Vagina (tissue), 2 donors: ENCODE data around the gene PTP4A1. TPM values are rescaled to one million over a fixed set of nuclear protein-coding genes. Genes with fewer than 3 reads are reported as not detected.

ENCODE experiments used
- DNase-seq, 2 donors: peaks; one replicate each; pipeline ENCODE4 v3.0.0-alpha.2; 2017; ENCODE audit errors: extremely low spot score in 2 of 2
- H3K27ac ChIP-seq: fragments of 200-600 bp; sonication (generic); one replicate; pipeline ENCODE4 v1.5.1; 2019
- H3K27me3 ChIP-seq: fragments of 200-600 bp; sonication (generic); one replicate; pipeline ENCODE4 v1.5.1; 2019
- H3K36me3 ChIP-seq, 2 donors: fragments of 200-600 bp; sonication (generic); one replicate each; pipeline ENCODE4 v1.5.1; 2017 to 2019
- H3K4me1 ChIP-seq: fragments of 200-600 bp; sonication (generic); one replicate; pipeline ENCODE4 v1.5.1; 2019
- H3K4me3 ChIP-seq, 2 donors: fragments of 200-600 bp; sonication (generic); 1 replicate in 1 of 2; 2 replicates in 1 of 2; pipeline ENCODE4 v1.5.1; 2016 to 2019
- H3K9me3 ChIP-seq: fragments of 200-600 bp; sonication (generic); one replicate; pipeline ENCODE4 v1.5.1; 2019
- POLR2A ChIP-seq, 2 donors: fragments of 450-650 bp; IDR thresholded peaks; one replicate each; pipeline ENCODE4 v1.6.1; 2017; ENCODE audit warnings: antibody characterized with exemption in 2 of 2, mild to moderate bottlenecking in 2 of 2, moderate library complexity in 2 of 2
- POLR2AphosphoS5 ChIP-seq, 2 donors: sonication (generic); formaldehyde crosslinking; IDR thresholded peaks; one replicate each; pipeline ENCODE4 v1.9.0; 2017; ENCODE audit warnings: antibody characterized with exemption in 2 of 2, mild to moderate bottlenecking in 2 of 2, low read depth in 1 of 2; ENCODE audit not compliant: insufficient read depth in 1 of 2
- intact Hi-C: fragments of 100-400 bp; cut with DNase I; formaldehyde crosslinking; loops from one replicate; pipeline ENCODE4 v1.15.1; 2023
- total RNA-seq: library from RNA; depleted of rRNA; stranded (reverse); fragments of >200 nt; gene quantifications from one replicate; pipeline ENCODE4 v1.2.3, GENCODE V29; 2016
- TF ChIP-seq, protein P1 (sequence below), 3 experiments: fragments of 450-650 bp in 2 of 3; fragments of 200-600 bp in 1 of 3; sonication (generic) in 1 of 3; IDR thresholded peaks; one replicate each; pipeline ENCODE4 v1.5.1; 2017 to 2019; ENCODE audit warnings: antibody characterized with exemption in 3 of 3, mild to moderate bottlenecking in 2 of 3, moderate library complexity in 2 of 3

PTP4A1 gene
- total RNA-seq, 1 donor from 2014 or later: 29.5 TPM

DNA sequence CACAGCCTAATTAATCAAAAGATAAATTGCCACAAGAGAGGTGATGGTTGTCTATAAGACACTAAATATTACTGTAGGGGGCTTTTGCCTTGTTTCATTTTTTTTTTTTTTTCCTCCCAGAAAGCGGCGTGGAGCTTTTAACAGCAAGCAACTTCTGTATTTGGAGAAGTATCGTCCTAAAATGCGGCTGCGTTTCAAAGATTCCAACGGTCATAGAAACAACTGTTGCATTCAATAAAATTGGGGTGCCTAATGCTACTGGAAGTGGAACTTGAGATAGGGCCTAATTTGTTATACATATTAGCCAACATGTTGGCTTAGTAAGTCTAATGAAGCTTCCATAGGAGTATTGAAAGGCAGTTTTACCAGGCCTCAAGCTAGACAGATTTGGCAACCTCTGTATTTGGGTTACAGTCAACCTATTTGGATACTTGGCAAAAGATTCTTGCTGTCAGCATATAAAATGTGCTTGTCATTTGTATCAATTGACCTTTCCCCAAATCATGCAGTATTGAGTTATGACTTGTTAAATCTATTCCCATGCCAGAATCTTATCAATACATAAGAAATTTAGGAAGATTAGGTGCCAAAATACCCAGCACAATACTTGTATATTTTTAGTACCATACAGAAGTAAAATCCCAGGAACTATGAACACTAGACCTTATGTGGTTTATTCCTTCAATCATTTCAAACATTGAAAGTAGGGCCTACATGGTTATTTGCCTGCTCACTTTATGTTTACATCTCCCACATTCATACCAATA is 7.8 kb downstream of the PTP4A1 start:
- no peaks in the 10 kb centered on the region for H3K9me3 ChIP-seq
- no peak overlapping the region for H3K4me3 ChIP-seq
- TF ChIP-seq POLR2A (IDR thresholded peaks at IDR 0.05): no peak
- TF ChIP-seq POLR2AphosphoS5 (IDR thresholded peaks at IDR 0.05; ENCODE audit: insufficient read depth in 1 of 2, low read depth in 1 of 2): no peak
- TF ChIP-seq, protein P1, sequence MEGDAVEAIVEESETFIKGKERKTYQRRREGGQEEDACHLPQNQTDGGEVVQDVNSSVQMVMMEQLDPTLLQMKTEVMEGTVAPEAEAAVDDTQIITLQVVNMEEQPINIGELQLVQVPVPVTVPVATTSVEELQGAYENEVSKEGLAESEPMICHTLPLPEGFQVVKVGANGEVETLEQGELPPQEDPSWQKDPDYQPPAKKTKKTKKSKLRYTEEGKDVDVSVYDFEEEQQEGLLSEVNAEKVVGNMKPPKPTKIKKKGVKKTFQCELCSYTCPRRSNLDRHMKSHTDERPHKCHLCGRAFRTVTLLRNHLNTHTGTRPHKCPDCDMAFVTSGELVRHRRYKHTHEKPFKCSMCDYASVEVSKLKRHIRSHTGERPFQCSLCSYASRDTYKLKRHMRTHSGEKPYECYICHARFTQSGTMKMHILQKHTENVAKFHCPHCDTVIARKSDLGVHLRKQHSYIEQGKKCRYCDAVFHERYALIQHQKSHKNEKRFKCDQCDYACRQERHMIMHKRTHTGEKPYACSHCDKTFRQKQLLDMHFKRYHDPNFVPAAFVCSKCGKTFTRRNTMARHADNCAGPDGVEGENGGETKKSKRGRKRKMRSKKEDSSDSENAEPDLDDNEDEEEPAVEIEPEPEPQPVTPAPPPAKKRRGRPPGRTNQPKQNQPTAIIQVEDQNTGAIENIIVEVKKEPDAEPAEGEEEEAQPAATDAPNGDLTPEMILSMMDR (IDR thresholded peaks at IDR 0.05): no peak
- DNase-seq: no peak
- H3K27me3 ChIP-seq: no peaks in the 10 kb centered on the region
- intact Hi-C loops: no loop called here
- H3K4me1 ChIP-seq: peaks cover 12% of the 10 kb centered on the region
- H3K27ac ChIP-seq: no peak overlapping the region
- peaks cover 0 to 45% of the 10 kb centered on the region in 2 donors for H3K36me3 ChIP-seq

DNA sequence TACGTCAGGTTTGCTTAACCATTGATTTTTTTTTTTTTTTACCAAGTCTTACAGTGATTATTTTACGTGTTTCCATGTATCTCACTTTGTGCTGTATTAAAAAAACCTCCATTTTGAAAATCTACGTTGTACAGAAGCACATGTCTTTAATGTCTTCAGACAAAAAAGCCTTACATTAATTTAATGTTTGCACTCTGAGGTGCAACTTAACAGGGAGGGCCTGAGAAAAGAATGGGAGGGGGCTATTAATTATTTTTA is 8.4 kb downstream of the PTP4A1 start:
- H3K4me1 ChIP-seq: peaks cover 7% of the 10 kb centered on the region
- no peak overlapping the region for H3K27ac ChIP-seq
- intact Hi-C loops: no loop called here
- H3K36me3 ChIP-seq: peaks cover 0 to 45% of the 10 kb centered on the region in 2 donors
- no peaks in the 10 kb centered on the region for H3K9me3 ChIP-seq
- no peak for DNase-seq
- TF ChIP-seq POLR2A (IDR thresholded peaks at IDR 0.05): no peak
- H3K27me3 ChIP-seq: no peaks in the 10 kb centered on the region
- H3K4me3 ChIP-seq: no peak overlapping the region

DNA sequence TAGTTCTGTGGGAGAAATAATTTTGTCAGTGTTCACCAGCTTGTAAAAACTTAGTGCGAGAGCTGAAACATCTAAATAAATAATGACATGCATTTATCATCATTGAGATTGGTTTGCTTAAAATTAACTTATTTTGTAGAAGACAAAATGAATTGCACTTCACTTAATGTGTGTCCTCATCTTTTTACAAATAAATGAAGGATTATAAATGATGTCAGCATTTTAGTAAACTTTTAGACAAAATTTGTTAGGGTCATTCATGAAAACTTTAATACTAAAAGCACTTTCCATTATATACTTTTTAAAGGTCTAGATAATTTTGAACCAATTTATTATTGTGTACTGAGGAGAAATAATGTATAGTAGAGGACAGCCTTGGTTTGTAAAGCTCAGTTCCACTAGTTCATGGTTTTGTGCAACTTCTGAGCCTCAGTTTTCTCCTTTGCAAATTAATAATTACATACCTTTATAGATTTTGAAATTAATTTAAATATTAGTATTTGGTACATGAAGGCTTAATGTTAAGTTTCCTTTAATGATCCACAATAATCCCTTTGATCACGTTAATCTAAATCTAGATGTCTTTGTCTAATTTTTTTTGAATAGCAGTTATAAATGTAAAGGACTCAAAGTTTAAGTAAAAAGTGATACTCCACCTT is 9.2 kb downstream of the PTP4A1 start:
- no peaks in the 10 kb centered on the region for H3K27me3 ChIP-seq
- H3K36me3 ChIP-seq: peaks cover 0 to 45% of the 10 kb centered on the region in 2 donors
- H3K9me3 ChIP-seq: no peaks in the 10 kb centered on the region
- H3K27ac ChIP-seq: no peak overlapping the region
- peaks cover 2% of the 10 kb centered on the region for H3K4me1 ChIP-seq
- no peak overlapping the region for H3K4me3 ChIP-seq
- DNase-seq: no peak
- TF ChIP-seq, protein P1 (IDR thresholded peaks at IDR 0.05): no peak
- TF ChIP-seq POLR2A (IDR thresholded peaks at IDR 0.05) (no peak), POLR2AphosphoS5 (IDR thresholded peaks at IDR 0.05; ENCODE audit: insufficient read depth in 1 of 2, low read depth in 1 of 2) (no peak)
- intact Hi-C loops: no loop called here

DNA sequence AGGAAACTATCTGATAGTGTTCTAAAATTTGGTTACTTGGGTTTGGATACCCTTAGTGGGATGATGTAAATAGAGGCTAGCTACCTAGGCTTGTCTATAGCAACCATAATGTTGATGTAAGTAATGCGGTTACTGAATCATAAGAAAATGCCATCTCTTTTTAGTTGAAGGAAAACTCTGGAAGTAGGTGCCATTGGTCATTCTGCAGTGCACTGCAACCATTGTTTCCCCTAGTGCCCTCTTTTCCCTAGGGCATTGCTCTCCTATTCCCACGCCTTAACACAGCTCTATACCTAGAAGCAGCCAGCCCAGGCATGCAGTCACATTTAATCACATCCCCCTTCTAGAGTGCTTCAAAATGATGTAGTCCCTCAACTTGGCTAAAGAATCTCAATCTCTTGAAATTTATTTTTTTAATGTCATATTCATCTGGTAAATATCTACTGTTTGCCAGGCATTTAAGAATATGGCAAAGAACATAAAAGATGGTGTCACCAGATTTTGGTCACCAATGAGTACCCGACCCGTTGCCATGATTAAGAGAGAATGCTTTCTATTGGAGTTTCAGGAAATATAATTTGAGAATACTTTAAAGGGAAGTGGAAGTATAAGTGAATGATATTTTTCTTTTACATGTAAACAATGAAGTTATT is 10.4 kb downstream of the PTP4A1 start:
- Histone ChIP-seq H3K4me1 (no peaks in the 10 kb centered on the region), H3K4me3 (no peak overlapping the region), H3K27me3 (no peaks in the 10 kb centered on the region), H3K9me3 (no peaks in the 10 kb centered on the region), H3K36me3 (peaks cover 0 to 36% of the 10 kb centered on the region in 2 donors), H3K27ac (no peak overlapping the region)
- no peak for DNase-seq
- intact Hi-C loops: no loop called here
- no peak for TF ChIP-seq POLR2AphosphoS5 (IDR thresholded peaks at IDR 0.05; ENCODE audit: insufficient read depth in 1 of 2, low read depth in 1 of 2)
- no peak for TF ChIP-seq POLR2A (IDR thresholded peaks at IDR 0.05)
- TF ChIP-seq, protein P1 (IDR thresholded peaks at IDR 0.05): no peak

DNA sequence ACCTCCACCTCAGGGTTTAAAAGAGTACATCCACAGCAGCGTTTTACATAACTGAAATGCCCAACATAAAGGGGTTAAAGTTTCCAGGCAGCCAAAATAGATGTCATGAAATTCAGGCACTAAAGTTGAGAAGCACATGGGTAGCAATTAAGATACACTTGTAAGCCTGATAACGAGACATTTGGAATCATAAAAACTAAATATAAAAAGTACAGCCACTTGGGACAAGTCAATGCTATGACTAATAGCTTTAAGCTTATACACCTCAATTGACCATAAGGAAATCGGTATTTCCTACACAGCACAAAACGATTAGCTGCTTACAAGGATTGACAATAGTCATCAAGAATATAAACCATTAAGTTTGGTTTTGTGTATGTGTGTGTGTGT is 11.8 kb downstream of the PTP4A1 start:
- no peak for DNase-seq
- H3K27me3 ChIP-seq: no peaks in the 10 kb centered on the region
- no peaks in the 10 kb centered on the region for H3K9me3 ChIP-seq
- H3K4me3 ChIP-seq: no peak overlapping the region
- no peak for TF ChIP-seq POLR2AphosphoS5 (IDR thresholded peaks at IDR 0.05; ENCODE audit: insufficient read depth in 1 of 2, low read depth in 1 of 2)
- TF ChIP-seq, protein P1 (IDR thresholded peaks at IDR 0.05): no peak
- no peak for TF ChIP-seq POLR2A (IDR thresholded peaks at IDR 0.05)
- H3K4me1 ChIP-seq: no peaks in the 10 kb centered on the region
- peaks cover 0 to 26% of the 10 kb centered on the region in 2 donors for H3K36me3 ChIP-seq
- H3K27ac ChIP-seq: no peak overlapping the region
- intact Hi-C loops: no loop called here
